Stimulated activated CD4-positive, alpha-beta T cell treated with anti-CD3 and anti-CD28 coated beads, Interleukin-1b, Interleukin-23, amount 100 ng/mL, for 4 hours (primary cell): ENCODE measurements around the gene MRPL14.
"Not testable (repeated sequence)": the region's sequence is repeated elsewhere in the genome, so short reads cannot be mapped to it uniquely, and the experiment has no call there.

ENCODE experiments used
- DNase-seq, 2 donors: peaks; one replicate each; pipeline ENCODE4 v3.0.0-alpha.2; 2020; ENCODE audit warnings: low read depth in 2 of 2

Gene MRPL14

GRCh38 chr6:44150317-44150917, 23.2 kb upstream of the MRPL14 start:
- no peak for DNase-seq

GRCh38 chr6:44149369-44150012, 22.2 kb upstream of the MRPL14 start:
- no peak for DNase-seq

- DNase-seq, result no peak
Observed at GRCh38 chr6:44148306-44148705, 21.1 kb upstream of the MRPL14 start.

GRCh38 chr6:44147256-44147655, 20.0 kb upstream of the MRPL14 start:
- no peak for DNase-seq

- no peak for DNase-seq
Observed at GRCh38 chr6:44146685-44147084, 19.4 kb upstream of the MRPL14 start.

GRCh38 chr6:44145839-44146238, 18.6 kb upstream of the MRPL14 start:
- DNase-seq, result no peak

- not testable (repeated sequence) for DNase-seq
Observed at GRCh38 chr6:44144536-44144935, 17.3 kb upstream of the MRPL14 start.

GRCh38 chr6:44143731-44144130, 16.5 kb upstream of the MRPL14 start:
- no peak for DNase-seq

GRCh38 chr6:44142835-44143234, 15.6 kb upstream of the MRPL14 start:
- DNase-seq, result no peak

- DNase-seq, result no peak
Observed at GRCh38 chr6:44139351-44139743, 12.1 kb upstream of the MRPL14 start.

GRCh38 chr6:44138717-44139350, 11.6 kb upstream of the MRPL14 start:
- no peak for DNase-seq

GRCh38 chr6:44135875-44136274, 8.6 kb upstream of the MRPL14 start:
- no peak for DNase-seq

GRCh38 chr6:44135173-44135758, 8.0 kb upstream of the MRPL14 start:
- DNase-seq, result no peak

GRCh38 chr6:44133981-44134711, 6.9 kb upstream of the MRPL14 start:
- no peak for DNase-seq

- no peak for DNase-seq
Observed at GRCh38 chr6:44133003-44133931, 6.0 kb upstream of the MRPL14 start.

- no peak for DNase-seq
Observed at GRCh38 chr6:44132476-44132875, 5.2 kb upstream of the MRPL14 start.

- no peak for DNase-seq
Observed at GRCh38 chr6:44131892-44132291, 4.6 kb upstream of the MRPL14 start.

GRCh38 chr6:44129841-44130322, 2.6 kb upstream of the MRPL14 start:
- DNase-seq, result no peak

GRCh38 chr6:44128020-44128917, 1.0 kb upstream of the MRPL14 start:
- peak in 1 of 2 donors; percentile 11 for DNase-seq
